ENCODE results near the gene ARID3A. TPM values are rescaled to one million over a fixed set of nuclear protein-coding genes. Genes with fewer than 3 reads are reported as not detected.

ARID3A gene
- total and polyA plus RNA-seq, 2 of the 4 experiments (the other 2 are of a cell fraction): 16.0 to 23.1 TPM

DNA sequence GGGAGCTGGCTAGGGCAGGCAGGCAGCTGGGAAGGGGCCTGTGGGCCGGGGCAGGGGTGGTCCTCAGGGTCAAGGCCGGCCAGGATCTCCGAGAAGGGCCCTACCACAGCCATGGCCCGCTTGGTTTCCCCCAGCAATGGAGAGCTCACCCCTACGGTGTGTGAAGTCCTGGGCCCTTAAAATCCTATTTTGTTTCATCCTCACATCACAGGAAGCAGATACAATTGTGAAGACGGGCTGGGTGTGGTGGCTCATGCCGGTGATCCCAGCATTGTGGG is 23.8 kb upstream of the ARID3A start (continued):
- no peak for TF ChIP-seq MAZ (IDR thresholded peaks at IDR 0.05; ENCODE audit: borderline replicate concordance, low read depth, low read length)
- TF ChIP-seq NFE2L2 (IDR thresholded peaks at IDR 0.05; ENCODE audit: low read depth, low read length): no peak
- TF ChIP-seq BHLHE40 (IDR thresholded peaks at IDR 0.05; ENCODE audit: low read depth, low read length): no peak
- TF ChIP-seq RFX5 (IDR thresholded peaks at IDR 0.05; ENCODE audit: low read depth, low read length): no peak
- no peak for TF ChIP-seq SMC3 (IDR thresholded peaks at IDR 0.05; ENCODE audit: low read depth, low read length)
- TF ChIP-seq RCOR1 (IDR thresholded peaks at IDR 0.05; ENCODE audit: insufficient replicate concordance, low read length): no peak
- no peak for TF ChIP-seq CEBPB (IDR thresholded peaks at IDR 0.05; ENCODE audit: low read depth, low read length)

Measured in IMR-90 (cell line).